ENCODE results near the gene HDAC4.

GRCh38 chr2:239038773-239039478, 361.9 kb downstream of the HDAC4 start:
- TF ChIP-seq POLR2A (IDR thresholded peaks at IDR 0.05; ENCODE audit: borderline replicate concordance, extremely low read depth, insufficient read depth, insufficient read length) (no peak), CTCF (IDR thresholded peaks at IDR 0.05 in 2 of 3, conservative IDR thresholded peaks at IDR 0.05 in 1 of 3; ENCODE audit: borderline replicate concordance in 1 of 3, insufficient read depth in 1 of 3, low read depth in 2 of 3, low read length in 2 of 3) (no peak), EZH2 (IDR thresholded peaks at IDR 0.05) (no peak), ZNF274 (IDR thresholded peaks at IDR 0.05; ENCODE audit: low read depth, low read length) (no peak), FOSL1 (IDR thresholded peaks at IDR 0.05; ENCODE audit: low read depth) (no peak), CEBPB (IDR thresholded peaks at IDR 0.05; ENCODE audit: low read depth) (no peak), JUND (IDR thresholded peaks at IDR 0.05) (no peak), SIN3A (IDR thresholded peaks at IDR 0.05; ENCODE audit: low read depth) (no peak), CBX3 (IDR thresholded peaks at IDR 0.05; ENCODE audit: low read depth) (no peak), EGR1 (IDR thresholded peaks at IDR 0.05; ENCODE audit: low read depth) (no peak), EZH2phosphoT487 (IDR thresholded peaks at IDR 0.05; ENCODE audit: borderline replicate concordance) (no peak)
